Measurements from ENCODE around the gene CTSH. TPM values are rescaled to one million over a fixed set of nuclear protein-coding genes. Genes with fewer than 3 reads are reported as not detected.

CTSH gene
- polyA plus RNA-seq, 1 donor (not counting 4 experiments of a cell fraction or from before 2014, with no cell fraction given), result 23.0 TPM

GRCh38 chr15:78943692-78944091 is 1.2 kb downstream of the CTSH start:
- TF ChIP-seq CTCF (optimal IDR thresholded peaks at IDR 0.05 in 1 of 3, IDR thresholded peaks at IDR 0.05 in 1 of 3, conservative IDR thresholded peaks at IDR 0.05 in 1 of 3; ENCODE audit: extremely low read depth in 1 of 3, insufficient read depth in 2 of 3, low read length in 3 of 3) (no peak), EZH2 (IDR thresholded peaks at IDR 0.05; ENCODE audit: low read length) (no peak)
- DNase-seq (ENCODE audit: low read depth, low spot score) (no peak), FAIRE-seq (no peak)
- no peaks in the 10 kb centered on the region for H4K20me1 ChIP-seq (ENCODE audit: control insufficient read depth, extremely low read depth, insufficient read depth, low read length)
- no peak overlapping the region for H3K4me3 ChIP-seq (ENCODE audit: control insufficient read depth in 2 of 3, extremely low read depth in 1 of 3, insufficient read depth in 2 of 3, low read depth in 1 of 3, low read length in 3 of 3)
- H2AFZ ChIP-seq (ENCODE audit: control insufficient read depth, low read length), result no peak overlapping the region
- H3K27ac ChIP-seq (ENCODE audit: control insufficient read depth, insufficient read depth, low read length), result no peak overlapping the region
- H3K4me2 ChIP-seq (ENCODE audit: control insufficient read depth, extremely low read depth, insufficient read depth, low read depth, low read length), result no peak overlapping the region
- dilution Hi-C loops (cut with MboI; ENCODE audit: extremely low pct_ligation_motif_present, low sequenced_read_pairs), result no loop called here
- peaks cover 25% of the 10 kb centered on the region for H3K27me3 ChIP-seq (ENCODE audit: control insufficient read depth, extremely low read depth, insufficient read depth, low read length)
- no peaks in the 10 kb centered on the region for H3K36me3 ChIP-seq (ENCODE audit: control insufficient read depth in 2 of 2, extremely low read depth in 1 of 2, insufficient read depth in 2 of 2, low read length in 2 of 2)
- no peak overlapping the region for H3K9ac ChIP-seq (ENCODE audit: control insufficient read depth, extremely low read depth, insufficient read depth, low read length)
- H3K79me2 ChIP-seq (ENCODE audit: control insufficient read depth, insufficient read depth, low read length), result no peaks in the 10 kb centered on the region
- no peaks in the 10 kb centered on the region for H3K9me3 ChIP-seq (ENCODE audit: control insufficient read depth, low read depth, low read length)
- H3K9me1 ChIP-seq (ENCODE audit: control insufficient read depth, extremely low read depth, insufficient read depth, low read length), result no peaks in the 10 kb centered on the region
- H3K4me1 ChIP-seq (ENCODE audit: control insufficient read depth, extremely low read depth, insufficient read depth, low read length), result no peaks in the 10 kb centered on the region

GRCh38 chr15:78942741-78943140 is 2.1 kb downstream of the CTSH start:
- dilution Hi-C loops (cut with MboI; ENCODE audit: extremely low pct_ligation_motif_present, low sequenced_read_pairs), result no loop called here
- no peak for FAIRE-seq

More at GRCh38 chr15:78942741-78943140, 2.1 kb downstream of the CTSH start:
- no peak overlapping the region for H3K4me3 ChIP-seq (ENCODE audit: control insufficient read depth in 2 of 3, extremely low read depth in 1 of 3, insufficient read depth in 2 of 3, low read depth in 1 of 3, low read length in 3 of 3)
- H3K27ac ChIP-seq (ENCODE audit: control insufficient read depth, insufficient read depth, low read length), result no peak overlapping the region
- TF ChIP-seq CTCF (optimal IDR thresholded peaks at IDR 0.05 in 1 of 3, IDR thresholded peaks at IDR 0.05 in 1 of 3, conservative IDR thresholded peaks at IDR 0.05 in 1 of 3; ENCODE audit: extremely low read depth in 1 of 3, insufficient read depth in 2 of 3, low read length in 3 of 3), result no peak
- TF ChIP-seq EZH2 (IDR thresholded peaks at IDR 0.05; ENCODE audit: low read length), result no peak
- no peak overlapping the region for H3K4me2 ChIP-seq (ENCODE audit: control insufficient read depth, extremely low read depth, insufficient read depth, low read depth, low read length)
- no peaks in the 10 kb centered on the region for H3K4me1 ChIP-seq (ENCODE audit: control insufficient read depth, extremely low read depth, insufficient read depth, low read length)
- H3K36me3 ChIP-seq (ENCODE audit: control insufficient read depth in 2 of 2, extremely low read depth in 1 of 2, insufficient read depth in 2 of 2, low read length in 2 of 2), result no peaks in the 10 kb centered on the region
- H3K9ac ChIP-seq (ENCODE audit: control insufficient read depth, extremely low read depth, insufficient read depth, low read length), result no peak overlapping the region
- no peak for DNase-seq (ENCODE audit: low read depth, low spot score)
- no peaks in the 10 kb centered on the region for H3K9me1 ChIP-seq (ENCODE audit: control insufficient read depth, extremely low read depth, insufficient read depth, low read length)
- H3K9me3 ChIP-seq (ENCODE audit: control insufficient read depth, low read depth, low read length), result no peaks in the 10 kb centered on the region
- H2AFZ ChIP-seq (ENCODE audit: control insufficient read depth, low read length), result no peak overlapping the region
- H4K20me1 ChIP-seq (ENCODE audit: control insufficient read depth, extremely low read depth, insufficient read depth, low read length), result no peaks in the 10 kb centered on the region
- no peaks in the 10 kb centered on the region for H3K79me2 ChIP-seq (ENCODE audit: control insufficient read depth, insufficient read depth, low read length)
- H3K27me3 ChIP-seq (ENCODE audit: control insufficient read depth, extremely low read depth, insufficient read depth, low read length), result peaks cover 25% of the 10 kb centered on the region

All from keratinocyte (primary cell).